Heart left ventricle (tissue), 13 donors: ENCODE results near the gene SHF.

Experiments
- POLR2A ChIP-seq, 2 donors: fragments of 450-650 bp; IDR thresholded peaks; one replicate each; pipeline ENCODE4 v1.6.1; 2017; ENCODE audit warnings: antibody characterized with exemption in 2 of 2, mild to moderate bottlenecking in 2 of 2, moderate library complexity in 2 of 2
- TF ChIP-seq, protein P1 (sequence below), 12 donors: fragments of 200-600 bp; sonication (generic) in 4 of 12; IDR thresholded peaks; one replicate each; pipeline versions ENCODE4 v1.5.0 to v1.8.0; 2018 to 2022; ENCODE audit warnings: antibody characterized with exemption in 12 of 12, mild to moderate bottlenecking in 5 of 12
- donor health status: ischemic (EF 13 %, LVEDD 7.1; RV severe dilation, severe dysfunction).
- donor health status: DM: no; HTN: yes; CAD: no.
- donor health status: DM: no; HTN: no; CAD: no.
- donor health status: ischemic (EF 25% LVEDD 6.9; RV normal size, moderate dysfunction).
- donor health status: ischemic (EF 25% LVEDD 5.7; RV mildly dilated, moderate dysfunction).
- donor health status: ischemic (EF 35%, LVEDD 5.7; RV mildly dilated, moderate dysfunction).
- donor health status: nonischemic (EF 11% LVEDD 7.7; RV severe dilation, severe dysfunction).
- donor health status: DM: yes; HTN: yes; CAD: no.
- donor health status: PGD.
- donor health status: ischemic (EF 29% LVEDD 5.4; RV normal size, mild dysfunction).
- donor health status: nonischemic (EF 23%, LVEDD 6.1; RV moderate dilation, normal function).

GRCh38 chr15:45149060-45149459, 38.7 kb downstream of the SHF start:
- TF ChIP-seq, protein P1, sequence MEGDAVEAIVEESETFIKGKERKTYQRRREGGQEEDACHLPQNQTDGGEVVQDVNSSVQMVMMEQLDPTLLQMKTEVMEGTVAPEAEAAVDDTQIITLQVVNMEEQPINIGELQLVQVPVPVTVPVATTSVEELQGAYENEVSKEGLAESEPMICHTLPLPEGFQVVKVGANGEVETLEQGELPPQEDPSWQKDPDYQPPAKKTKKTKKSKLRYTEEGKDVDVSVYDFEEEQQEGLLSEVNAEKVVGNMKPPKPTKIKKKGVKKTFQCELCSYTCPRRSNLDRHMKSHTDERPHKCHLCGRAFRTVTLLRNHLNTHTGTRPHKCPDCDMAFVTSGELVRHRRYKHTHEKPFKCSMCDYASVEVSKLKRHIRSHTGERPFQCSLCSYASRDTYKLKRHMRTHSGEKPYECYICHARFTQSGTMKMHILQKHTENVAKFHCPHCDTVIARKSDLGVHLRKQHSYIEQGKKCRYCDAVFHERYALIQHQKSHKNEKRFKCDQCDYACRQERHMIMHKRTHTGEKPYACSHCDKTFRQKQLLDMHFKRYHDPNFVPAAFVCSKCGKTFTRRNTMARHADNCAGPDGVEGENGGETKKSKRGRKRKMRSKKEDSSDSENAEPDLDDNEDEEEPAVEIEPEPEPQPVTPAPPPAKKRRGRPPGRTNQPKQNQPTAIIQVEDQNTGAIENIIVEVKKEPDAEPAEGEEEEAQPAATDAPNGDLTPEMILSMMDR (IDR thresholded peaks at IDR 0.05), result no peak
- TF ChIP-seq POLR2A (IDR thresholded peaks at IDR 0.05), result no peak
